Measurements from ENCODE around the gene DOCK3. TPM values are rescaled to one million over a fixed set of nuclear protein-coding genes. Genes with fewer than 3 reads are reported as not detected.
"Not testable (repeated sequence)": the region's sequence is repeated elsewhere in the genome, so short reads cannot be mapped to it uniquely, and the experiment has no call there.

DOCK3 gene
- total and polyA plus RNA-seq, 2 donors from 2014 or later = 0.49 to 0.54 TPM

DNA sequence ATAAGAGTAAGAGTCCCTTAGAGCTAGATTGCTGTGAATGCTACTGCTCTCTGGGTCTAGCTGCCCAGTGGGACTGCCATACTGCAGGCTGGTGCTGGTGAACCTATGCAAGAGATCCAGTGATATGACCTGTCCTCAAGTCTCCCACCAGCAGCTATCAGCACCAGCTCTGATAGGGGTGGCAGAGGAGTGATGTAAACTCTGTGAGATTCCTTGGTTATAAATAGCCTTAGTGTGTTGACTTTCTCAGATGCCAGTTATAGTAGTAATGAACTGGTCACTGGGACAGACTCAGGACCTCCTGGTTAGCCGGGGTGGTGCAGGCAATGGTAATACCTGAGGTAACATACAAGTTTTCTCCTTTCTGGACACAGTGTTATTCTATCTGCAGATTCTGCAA, 515.5 kb downstream of the DOCK3 start:
- DNase-seq = no peak
- Histone ChIP-seq H3K4me3 (ENCODE audit: low read length in 3 of 3) (no peak overlapping the region), H3K27ac (ENCODE audit: low read depth in 2 of 2, low read length in 2 of 2) (no peak overlapping the region), H3K27me3 (ENCODE audit: control insufficient read depth, insufficient read depth, low read length) (no peaks in the 10 kb centered on the region), H3K4me1 (ENCODE audit: control insufficient read depth in 2 of 3, insufficient read depth in 2 of 3, low read depth in 1 of 3, low read length in 3 of 3) (no peaks in the 10 kb centered on the region), H3K9me3 (ENCODE audit: control insufficient read depth in 2 of 3, insufficient read depth in 1 of 3, low read length in 3 of 3) (peaks cover 0 to 4% (median 0%) of the 10 kb centered on the region in 3 donors), H3K9ac (ENCODE audit: low read length in 3 of 3) (no peak overlapping the region), H3K36me3 (ENCODE audit: control insufficient read depth in 2 of 3, insufficient read depth in 3 of 3, low read length in 3 of 3) (no peaks in the 10 kb centered on the region)
- FAIRE-seq = no peak
- intact Hi-C loops (cut with DNase I) = no loop called here
- TF ChIP-seq, protein P1, sequence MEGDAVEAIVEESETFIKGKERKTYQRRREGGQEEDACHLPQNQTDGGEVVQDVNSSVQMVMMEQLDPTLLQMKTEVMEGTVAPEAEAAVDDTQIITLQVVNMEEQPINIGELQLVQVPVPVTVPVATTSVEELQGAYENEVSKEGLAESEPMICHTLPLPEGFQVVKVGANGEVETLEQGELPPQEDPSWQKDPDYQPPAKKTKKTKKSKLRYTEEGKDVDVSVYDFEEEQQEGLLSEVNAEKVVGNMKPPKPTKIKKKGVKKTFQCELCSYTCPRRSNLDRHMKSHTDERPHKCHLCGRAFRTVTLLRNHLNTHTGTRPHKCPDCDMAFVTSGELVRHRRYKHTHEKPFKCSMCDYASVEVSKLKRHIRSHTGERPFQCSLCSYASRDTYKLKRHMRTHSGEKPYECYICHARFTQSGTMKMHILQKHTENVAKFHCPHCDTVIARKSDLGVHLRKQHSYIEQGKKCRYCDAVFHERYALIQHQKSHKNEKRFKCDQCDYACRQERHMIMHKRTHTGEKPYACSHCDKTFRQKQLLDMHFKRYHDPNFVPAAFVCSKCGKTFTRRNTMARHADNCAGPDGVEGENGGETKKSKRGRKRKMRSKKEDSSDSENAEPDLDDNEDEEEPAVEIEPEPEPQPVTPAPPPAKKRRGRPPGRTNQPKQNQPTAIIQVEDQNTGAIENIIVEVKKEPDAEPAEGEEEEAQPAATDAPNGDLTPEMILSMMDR (IDR thresholded peaks at IDR 0.05; ENCODE audit: borderline replicate concordance, extremely low read depth, insufficient read depth) = no peak

- Histone ChIP-seq H3K27ac (ENCODE audit: low read depth in 2 of 2, low read length in 2 of 2) (no peak overlapping the region), H3K36me3 (ENCODE audit: control insufficient read depth in 2 of 3, insufficient read depth in 3 of 3, low read length in 3 of 3) (no peaks in the 10 kb centered on the region), H3K9ac (ENCODE audit: low read length in 3 of 3) (no peak overlapping the region), H3K27me3 (ENCODE audit: control insufficient read depth, insufficient read depth, low read length) (no peaks in the 10 kb centered on the region), H3K4me1 (ENCODE audit: control insufficient read depth in 2 of 3, insufficient read depth in 2 of 3, low read depth in 1 of 3, low read length in 3 of 3) (no peaks in the 10 kb centered on the region), H3K9me3 (ENCODE audit: control insufficient read depth in 2 of 3, insufficient read depth in 1 of 3, low read length in 3 of 3) (peaks cover 0 to 4% (median 0%) of the 10 kb centered on the region in 3 donors), H3K4me3 (ENCODE audit: low read length in 3 of 3) (no peak overlapping the region)
- no peak for DNase-seq
- no peak for FAIRE-seq
- intact Hi-C loops (cut with DNase I) = no loop called here
- TF ChIP-seq, protein P1 (IDR thresholded peaks at IDR 0.05; ENCODE audit: borderline replicate concordance, extremely low read depth, insufficient read depth) = no peak
Measured at GRCh38 chr3:51190827-51191226, 516.1 kb downstream of the DOCK3 start.

- DNase-seq = no peak
- no peaks in the 10 kb centered on the region for H3K27me3 ChIP-seq (ENCODE audit: control insufficient read depth, insufficient read depth, low read length)
- intact Hi-C loops (cut with DNase I) = no loop called here
- TF ChIP-seq, protein P1 (IDR thresholded peaks at IDR 0.05; ENCODE audit: borderline replicate concordance, extremely low read depth, insufficient read depth) = no peak
- H3K4me3 ChIP-seq (ENCODE audit: low read length in 3 of 3) = no peak overlapping the region
- H3K4me1 ChIP-seq (ENCODE audit: control insufficient read depth in 2 of 3, insufficient read depth in 2 of 3, low read depth in 1 of 3, low read length in 3 of 3) = no peaks in the 10 kb centered on the region
- H3K9me3 ChIP-seq (ENCODE audit: control insufficient read depth in 2 of 3, insufficient read depth in 1 of 3, low read length in 3 of 3) = peaks cover 0 to 4% (median 0%) of the 10 kb centered on the region in 3 donors
- H3K27ac ChIP-seq (ENCODE audit: low read depth in 2 of 2, low read length in 2 of 2) = no peak overlapping the region
- no peak for FAIRE-seq
- H3K36me3 ChIP-seq (ENCODE audit: control insufficient read depth in 2 of 3, insufficient read depth in 3 of 3, low read length in 3 of 3) = no peaks in the 10 kb centered on the region
- H3K9ac ChIP-seq (ENCODE audit: low read length in 3 of 3) = no peak overlapping the region
Measured at GRCh38 chr3:51191768-51192167, 517.0 kb downstream of the DOCK3 start.

DNA sequence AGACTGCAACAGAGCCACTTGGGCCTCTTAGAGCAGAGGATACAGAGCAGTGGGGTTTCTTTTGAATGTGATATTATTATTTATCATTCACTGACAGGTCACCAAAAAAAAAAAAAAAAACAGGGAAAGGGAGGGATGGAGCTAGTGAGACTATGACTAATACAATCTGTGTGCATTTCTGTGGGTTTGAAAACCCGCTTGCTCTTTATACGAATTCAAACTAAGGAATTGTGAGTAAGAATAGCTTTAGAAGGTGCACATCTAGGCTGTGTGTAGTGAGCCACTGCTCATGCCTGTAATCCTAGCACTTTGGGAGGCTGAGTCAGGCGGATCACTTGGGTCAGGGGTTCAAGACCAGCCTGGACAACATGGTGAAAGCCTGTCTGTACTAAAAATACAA, 523.8 kb downstream of the DOCK3 start:
- H3K9ac ChIP-seq (ENCODE audit: low read length in 3 of 3) = no peak overlapping the region
- H3K4me1 ChIP-seq (ENCODE audit: control insufficient read depth in 2 of 3, insufficient read depth in 2 of 3, low read depth in 1 of 3, low read length in 3 of 3) = no peaks in the 10 kb centered on the region
- TF ChIP-seq, protein P1 (IDR thresholded peaks at IDR 0.05; ENCODE audit: borderline replicate concordance, extremely low read depth, insufficient read depth) = no peak
- FAIRE-seq = no peak
- no peaks in the 10 kb centered on the region for H3K36me3 ChIP-seq (ENCODE audit: control insufficient read depth in 2 of 3, insufficient read depth in 3 of 3, low read length in 3 of 3)
- no peak for DNase-seq
- H3K4me3 ChIP-seq (ENCODE audit: low read length in 3 of 3) = no peak overlapping the region
- H3K9me3 ChIP-seq (ENCODE audit: control insufficient read depth in 2 of 3, insufficient read depth in 1 of 3, low read length in 3 of 3) = no peaks in the 10 kb centered on the region
- no peak overlapping the region for H3K27ac ChIP-seq (ENCODE audit: low read depth in 2 of 2, low read length in 2 of 2)
- H3K27me3 ChIP-seq (ENCODE audit: control insufficient read depth, insufficient read depth, low read length) = no peaks in the 10 kb centered on the region
- intact Hi-C loops (cut with DNase I) = no loop called here

DNA sequence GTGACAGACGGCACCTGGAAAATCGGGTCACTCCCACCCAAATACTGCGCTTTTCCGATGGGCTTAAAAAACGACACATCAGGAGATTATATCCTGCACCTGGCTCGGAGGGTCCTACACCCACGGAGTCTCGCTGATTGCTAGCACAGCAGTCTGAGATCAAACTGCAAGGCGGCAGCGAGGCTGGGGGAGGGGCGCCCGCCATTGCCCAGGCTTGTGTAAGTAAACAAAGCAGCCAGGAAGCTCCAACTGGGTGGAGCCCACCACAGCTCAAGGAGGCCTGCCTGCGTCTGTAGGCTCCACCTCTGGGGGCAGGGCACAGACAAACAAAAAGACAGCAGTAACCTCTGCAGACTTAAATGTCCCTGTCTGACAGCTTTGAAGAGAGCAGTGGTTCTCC, 524.6 kb downstream of the DOCK3 start:
- H3K4me1 ChIP-seq (ENCODE audit: control insufficient read depth in 2 of 3, insufficient read depth in 2 of 3, low read depth in 1 of 3, low read length in 3 of 3); DNase-seq; intact Hi-C loops (cut with DNase I); H3K9ac ChIP-seq (ENCODE audit: low read length in 3 of 3); FAIRE-seq; H3K9me3 ChIP-seq (ENCODE audit: control insufficient read depth in 2 of 3, insufficient read depth in 1 of 3, low read length in 3 of 3); H3K36me3 ChIP-seq (ENCODE audit: control insufficient read depth in 2 of 3, insufficient read depth in 3 of 3, low read length in 3 of 3); H3K27me3 ChIP-seq (ENCODE audit: control insufficient read depth, insufficient read depth, low read length); H3K27ac ChIP-seq (ENCODE audit: low read depth in 2 of 2, low read length in 2 of 2); H3K4me3 ChIP-seq (ENCODE audit: low read length in 3 of 3): not testable (repeated sequence)

Measured in kidney (tissue), 14 donors.